HepG2 (cell line): ENCODE measurements around the gene TRPV5. TPM values are rescaled to one million over a fixed set of nuclear protein-coding genes. Genes with fewer than 3 reads are reported as not detected.
A peak's percentile ranks its signal among the peaks of the same experiment; 100 is the strongest.

Experiments
- ATAC-seq: fragments of 200-7000 bp; cut with Tn5 transposase; 3 replicates; pipeline ENCODE4 v1.9.1; 2020; ENCODE audit warnings: mild to moderate bottlenecking, moderate library complexity
- BruUV-seq: library from RNA; stranded (reverse); fragments of 400-500 nt; replicated peaks from 2 replicates; lab custom pipeline; 2021; lab: Mats Ljungman, UMichigan
- CTCF ChIA-PET: fragments of 300-600 bp; formaldehyde crosslinking; extraction: SDS; loops from one replicate; lab custom pipeline; 2021; ENCODE audit warnings: low total read pairs, inconsistent platforms, low intra/inter-chr PET ratio; lab: Yijun Ruan, JAX
- POLR2A ChIA-PET: fragments of 350-600 bp; sonication (Branson Sonifier 250); formaldehyde crosslinking; loops from one replicate; lab custom pipeline; 2020; ENCODE audit warnings: antibody characterized with exemption, inconsistent platforms; lab: Yijun Ruan, JAX
- DNase-seq: peaks from one replicate; pipeline ENCODE4 v3.0.0-alpha.2; 2015; ENCODE audit warnings: low spot score
- FAIRE-seq: peaks from 3 replicates; lab custom pipeline; 2011; peaks lifted over from hg19 to GRCh38; lab: Jason Lieb, UNC
- H2AFZ ChIP-seq: one replicate; pipeline ENCODE4 v1.6.1; 2011; ENCODE audit warnings: low read length, inconsistent platforms
- H3K27ac ChIP-seq: fragments of 300-600 bp; 3 replicates; pipeline ENCODE4 v1.8.0; 2011; ENCODE audit warnings: mixed run types, mild to moderate bottlenecking, mixed read lengths, low read length, inconsistent platforms; ENCODE audit not compliant: insufficient read depth; ENCODE audit errors: extremely low read length
- H3K27me3 ChIP-seq, 2 experiments: fragments of 200-600 bp in 1 of 2; 2 replicates in 1 of 2; 3 replicates in 1 of 2; pipeline versions ENCODE4 v1.6.0 to v1.8.0; 2011; ENCODE audit warnings: low read length in 2 of 2, mild to moderate bottlenecking in 2 of 2, moderate library complexity in 2 of 2, inconsistent platforms in 1 of 2; ENCODE audit not compliant: insufficient read depth in 2 of 2, control insufficient read depth in 1 of 2
- H3K36me3 ChIP-seq, 2 experiments: fragments of 200-600 bp in 1 of 2; replicated peaks in 1 of 2; 2 replicates in 1 of 2; 3 replicates in 1 of 2; pipeline versions ENCODE4 v1.5.1 to v1.8.0; 2011; ENCODE audit warnings: low read length in 2 of 2, inconsistent platforms in 1 of 2; ENCODE audit not compliant: insufficient read depth in 2 of 2, control insufficient read depth in 1 of 2
- H3K4me1 ChIP-seq: 2 replicates; pipeline ENCODE4 v1.5.1; 2012; ENCODE audit warnings: low read length, inconsistent platforms; ENCODE audit not compliant: insufficient read depth
- H3K4me2 ChIP-seq: 2 replicates; pipeline ENCODE4 v1.6.0; 2011; ENCODE audit warnings: low read depth, low read length, inconsistent platforms
- H3K4me3 ChIP-seq, 3 experiments: fragments of 200-600 bp in 1 of 3; sonication (generic), shearing (Covaris generic) in 1 of 3; replicated peaks in 1 of 3; 2 replicates each; pipeline ENCODE4 v1.5.1; 2011 to 2016; ENCODE audit warnings: low read length in 3 of 3, inconsistent platforms in 2 of 3, low read depth in 2 of 3, mild to moderate bottlenecking in 2 of 3, control low read depth in 1 of 3, mixed read lengths in 1 of 3; ENCODE audit not compliant: insufficient read depth in 1 of 3
- H3K79me2 ChIP-seq: one replicate; pipeline ENCODE4 v1.6.1; 2011; ENCODE audit warnings: low read length, inconsistent platforms; ENCODE audit not compliant: insufficient read depth
- H3K9ac ChIP-seq: 2 replicates; pipeline ENCODE4 v1.6.0; 2011; ENCODE audit warnings: mild to moderate bottlenecking, low read depth, low read length, inconsistent platforms; ENCODE audit not compliant: insufficient read depth
- H3K9me3 ChIP-seq: 2 replicates; pipeline ENCODE4 v1.5.1; 2012; ENCODE audit warnings: mild to moderate bottlenecking, low read length
- H4K20me1 ChIP-seq: 2 replicates; pipeline ENCODE4 v1.6.0; 2011; ENCODE audit warnings: inconsistent platforms, mild to moderate bottlenecking, low read length, moderate library complexity; ENCODE audit not compliant: insufficient read depth
- SMC3 ChIP-seq: IDR thresholded peaks from 2 replicates; pipeline ENCODE4 v1.6.1; 2011; ENCODE audit warnings: low read length, improper control_type of control experiment
- STAG1 ChIP-seq: sonication (generic); formaldehyde crosslinking; IDR thresholded peaks from 2 replicates; pipeline ENCODE4 v1.4.0; 2020; ENCODE audit warnings: missing genetic modification reagents
- ZFY ChIP-seq: sonication (generic); formaldehyde crosslinking; IDR thresholded peaks from 2 replicates; pipeline ENCODE4 v1.4.0; 2020; ENCODE audit warnings: missing genetic modification reagents
- WGBS: methylation state at CpG from one replicate; pipeline ENCODE4 v1.1.6; 2017; ENCODE audit warnings: low lambda C conversion rate; 5-methylcytosine and 5-hydroxymethylcytosine counted together
- in situ Hi-C: cut with HindIII; loops from 2 replicates; pipeline ENCODE4 v1.10.0; 2017; ENCODE audit warnings: low pct_unique_long_range_greater_than_20kb; ENCODE audit not compliant: extremely low pct_ligation_motif_present
- intact Hi-C: fragments of 100-400 bp; cut with micrococcal nuclease; formaldehyde crosslinking; loops from one replicate; pipeline ENCODE4 v1.10.0; 2022; ENCODE audit not compliant: unreplicated experiment
- polyA plus RNA-seq, 8 experiments: library from polyadenylated mRNA; depleted of rRNA in 3 of 8; stranded (reverse) in 7 of 8; unstranded in 1 of 8; fragments of >200 nt; fragmentation: Illumina TruSeq in 4 of 8; extraction: Trizol in 4 of 8; gene quantifications; 2 replicates each; pipeline versions ENCODE4 v1.2.1 to v1.2.3, GENCODE V29; 2011 to 2016; ENCODE audit warnings: low read depth in 4 of 8, missing spikeins in 1 of 8, mixed read lengths in 1 of 8; ENCODE audit not compliant: insufficient read depth in 1 of 8
- total RNA-seq, 5 experiments: library from RNA; depleted of rRNA; stranded (reverse); fragments of >200 nt; fragmentation: Illumina TruSeq; extraction: Trizol; gene quantifications; 2 replicates each; pipeline ENCODE4 v1.2.3, GENCODE V29; 2016; ENCODE audit warnings: low read depth in 1 of 5
- TF ChIP-seq, protein P1 (sequence below): sonication (generic); formaldehyde crosslinking; IDR thresholded peaks from 2 replicates; pipeline ENCODE4 v1.5.0; 2020; ENCODE audit warnings: mild to moderate bottlenecking, missing genetic modification reagents, moderate library complexity
- TF ChIP-seq, protein P2 (sequence below): sonication (generic); formaldehyde crosslinking; IDR thresholded peaks from 2 replicates; pipeline ENCODE4 v1.4.0; 2020; ENCODE audit warnings: missing genetic modification reagents

The TRPV5 gene
- total and polyA plus RNA-seq, 2 of the 13 experiments (the other 11 are each of a cell fraction or from before 2014, with no cell fraction given): not detected

DNA sequence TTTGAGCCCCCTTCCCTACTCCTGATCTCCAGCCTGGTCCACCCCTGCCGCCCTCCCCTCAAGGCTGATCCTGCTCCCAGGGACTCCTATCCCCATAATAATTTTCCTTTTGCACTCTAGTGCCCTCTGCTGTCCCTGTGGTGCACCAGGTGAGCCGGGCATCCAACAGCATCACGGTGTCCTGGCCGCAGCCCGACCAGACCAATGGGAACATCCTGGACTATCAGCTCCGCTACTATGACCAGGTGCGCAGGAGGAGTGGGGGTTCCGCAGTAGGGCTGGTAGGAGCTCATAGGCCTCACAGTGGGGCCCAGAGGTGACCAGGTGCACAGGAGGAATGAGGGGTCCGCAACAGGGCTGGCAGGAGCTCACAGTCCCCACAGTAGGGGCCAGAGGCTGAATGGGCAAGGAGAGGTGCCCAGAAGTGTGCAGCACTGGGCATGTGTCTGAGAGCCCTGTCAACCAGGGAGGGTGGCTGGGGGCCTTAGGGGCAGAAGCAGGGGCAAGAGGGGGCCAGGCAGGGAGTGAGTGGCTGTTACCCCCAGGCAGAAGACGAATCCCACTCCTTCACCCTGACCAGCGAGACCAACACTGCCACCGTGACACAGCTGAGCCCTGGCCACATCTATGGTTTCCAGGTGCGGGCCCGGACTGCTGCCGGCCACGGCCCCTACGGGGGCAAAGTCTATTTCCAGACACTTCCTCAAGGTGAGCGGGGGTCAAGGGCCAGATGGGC lies 67.0 kb downstream of the TRPV5 start:
- H3K79me2 ChIP-seq: no peaks in the 10 kb centered on the region
- intact Hi-C loops (loop anchor here (1.0 to 2.0 kb wide), 2 partner anchors 12 to 234 kb away; no protein-coding TSS in a partner anchor), in situ Hi-C loops (no loop called here)
- POLR2A ChIA-PET: no interaction called here
- no peaks in the 10 kb centered on the region for H4K20me1 ChIP-seq
- H3K9me3 ChIP-seq: no peaks in the 10 kb centered on the region
- BruUV-seq: no TSS peak
- no peaks in the 10 kb centered on the region for H3K4me1 ChIP-seq
- H2AFZ ChIP-seq: no peak overlapping the region
- TF ChIP-seq SMC3 (peak; percentile 41; the same call in 1 of the 2 replicates), ZFY (no peak), STAG1 (CRISPR knock-in tag) (peak; percentile 29; the same call in 1 of the 2 replicates)
- TF ChIP-seq, protein P1, sequence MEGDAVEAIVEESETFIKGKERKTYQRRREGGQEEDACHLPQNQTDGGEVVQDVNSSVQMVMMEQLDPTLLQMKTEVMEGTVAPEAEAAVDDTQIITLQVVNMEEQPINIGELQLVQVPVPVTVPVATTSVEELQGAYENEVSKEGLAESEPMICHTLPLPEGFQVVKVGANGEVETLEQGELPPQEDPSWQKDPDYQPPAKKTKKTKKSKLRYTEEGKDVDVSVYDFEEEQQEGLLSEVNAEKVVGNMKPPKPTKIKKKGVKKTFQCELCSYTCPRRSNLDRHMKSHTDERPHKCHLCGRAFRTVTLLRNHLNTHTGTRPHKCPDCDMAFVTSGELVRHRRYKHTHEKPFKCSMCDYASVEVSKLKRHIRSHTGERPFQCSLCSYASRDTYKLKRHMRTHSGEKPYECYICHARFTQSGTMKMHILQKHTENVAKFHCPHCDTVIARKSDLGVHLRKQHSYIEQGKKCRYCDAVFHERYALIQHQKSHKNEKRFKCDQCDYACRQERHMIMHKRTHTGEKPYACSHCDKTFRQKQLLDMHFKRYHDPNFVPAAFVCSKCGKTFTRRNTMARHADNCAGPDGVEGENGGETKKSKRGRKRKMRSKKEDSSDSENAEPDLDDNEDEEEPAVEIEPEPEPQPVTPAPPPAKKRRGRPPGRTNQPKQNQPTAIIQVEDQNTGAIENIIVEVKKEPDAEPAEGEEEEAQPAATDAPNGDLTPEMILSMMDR: peak; percentile 75
- TF ChIP-seq, protein P2, sequence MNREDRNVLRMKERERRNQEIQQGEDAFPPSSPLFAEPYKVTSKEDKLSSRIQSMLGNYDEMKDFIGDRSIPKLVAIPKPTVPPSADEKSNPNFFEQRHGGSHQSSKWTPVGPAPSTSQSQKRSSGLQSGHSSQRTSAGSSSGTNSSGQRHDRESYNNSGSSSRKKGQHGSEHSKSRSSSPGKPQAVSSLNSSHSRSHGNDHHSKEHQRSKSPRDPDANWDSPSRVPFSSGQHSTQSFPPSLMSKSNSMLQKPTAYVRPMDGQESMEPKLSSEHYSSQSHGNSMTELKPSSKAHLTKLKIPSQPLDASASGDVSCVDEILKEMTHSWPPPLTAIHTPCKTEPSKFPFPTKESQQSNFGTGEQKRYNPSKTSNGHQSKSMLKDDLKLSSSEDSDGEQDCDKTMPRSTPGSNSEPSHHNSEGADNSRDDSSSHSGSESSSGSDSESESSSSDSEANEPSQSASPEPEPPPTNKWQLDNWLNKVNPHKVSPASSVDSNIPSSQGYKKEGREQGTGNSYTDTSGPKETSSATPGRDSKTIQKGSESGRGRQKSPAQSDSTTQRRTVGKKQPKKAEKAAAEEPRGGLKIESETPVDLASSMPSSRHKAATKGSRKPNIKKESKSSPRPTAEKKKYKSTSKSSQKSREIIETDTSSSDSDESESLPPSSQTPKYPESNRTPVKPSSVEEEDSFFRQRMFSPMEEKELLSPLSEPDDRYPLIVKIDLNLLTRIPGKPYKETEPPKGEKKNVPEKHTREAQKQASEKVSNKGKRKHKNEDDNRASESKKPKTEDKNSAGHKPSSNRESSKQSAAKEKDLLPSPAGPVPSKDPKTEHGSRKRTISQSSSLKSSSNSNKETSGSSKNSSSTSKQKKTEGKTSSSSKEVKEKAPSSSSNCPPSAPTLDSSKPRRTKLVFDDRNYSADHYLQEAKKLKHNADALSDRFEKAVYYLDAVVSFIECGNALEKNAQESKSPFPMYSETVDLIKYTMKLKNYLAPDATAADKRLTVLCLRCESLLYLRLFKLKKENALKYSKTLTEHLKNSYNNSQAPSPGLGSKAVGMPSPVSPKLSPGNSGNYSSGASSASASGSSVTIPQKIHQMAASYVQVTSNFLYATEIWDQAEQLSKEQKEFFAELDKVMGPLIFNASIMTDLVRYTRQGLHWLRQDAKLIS (CRISPR knock-in tag): no peak
- no peak overlapping the region for H3K4me2 ChIP-seq
- no peak overlapping the region for H3K9ac ChIP-seq
- no peak overlapping the region for H3K27ac ChIP-seq
- FAIRE-seq: no peak
- ATAC-seq: peak; percentile 89
- H3K27me3 ChIP-seq: peaks cover 8 to 52% of the 10 kb centered on the region in 2 experiments; a peak in 4 of 5 replicates
- WGBS: 4% methylated on average over 9 of the region's 18 CpGs
- no peak overlapping the region for H3K4me3 ChIP-seq
- no peaks in the 10 kb centered on the region for H3K36me3 ChIP-seq
- CTCF ChIA-PET: interaction anchor here (1.3 kb wide), 1 partner anchor 12 kb away, joined by 18 read pairs; the partner anchor contains the start of gene EPHB6
- peak; percentile 13 for DNase-seq
